ENCODE results near the gene MGST3.

DNA sequence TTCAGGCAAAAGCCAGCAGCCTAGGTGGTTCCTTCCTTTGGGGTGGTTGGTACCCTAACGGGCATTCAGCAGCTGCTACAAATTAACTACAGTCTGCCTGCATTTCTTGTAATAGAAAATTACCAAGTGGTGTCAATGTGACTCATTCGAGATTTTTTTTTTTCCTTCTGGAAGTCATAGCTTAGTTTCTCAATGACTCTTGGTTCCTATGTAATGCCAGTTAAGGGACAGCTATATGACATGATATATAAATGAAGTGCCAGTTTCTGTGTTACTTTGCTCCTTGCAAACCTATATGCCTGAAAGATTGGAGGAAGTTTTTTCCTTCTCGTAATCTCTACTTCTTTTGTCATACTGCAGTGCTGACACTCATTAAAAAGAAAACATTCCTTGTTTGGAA, 2.6 kb downstream of the MGST3 start:
- TF ChIP-seq SIN3A (IDR thresholded peaks at IDR 0.05; ENCODE audit: borderline replicate concordance, insufficient read depth, low read length) (no peak), TAF1 (IDR thresholded peaks at IDR 0.05; ENCODE audit: borderline replicate concordance, insufficient read depth, low read length) (no peak), POLR2AphosphoS5 (IDR thresholded peaks at IDR 0.05; ENCODE audit: low read depth, low read length) (no peak)
- TF ChIP-seq, protein P1, sequence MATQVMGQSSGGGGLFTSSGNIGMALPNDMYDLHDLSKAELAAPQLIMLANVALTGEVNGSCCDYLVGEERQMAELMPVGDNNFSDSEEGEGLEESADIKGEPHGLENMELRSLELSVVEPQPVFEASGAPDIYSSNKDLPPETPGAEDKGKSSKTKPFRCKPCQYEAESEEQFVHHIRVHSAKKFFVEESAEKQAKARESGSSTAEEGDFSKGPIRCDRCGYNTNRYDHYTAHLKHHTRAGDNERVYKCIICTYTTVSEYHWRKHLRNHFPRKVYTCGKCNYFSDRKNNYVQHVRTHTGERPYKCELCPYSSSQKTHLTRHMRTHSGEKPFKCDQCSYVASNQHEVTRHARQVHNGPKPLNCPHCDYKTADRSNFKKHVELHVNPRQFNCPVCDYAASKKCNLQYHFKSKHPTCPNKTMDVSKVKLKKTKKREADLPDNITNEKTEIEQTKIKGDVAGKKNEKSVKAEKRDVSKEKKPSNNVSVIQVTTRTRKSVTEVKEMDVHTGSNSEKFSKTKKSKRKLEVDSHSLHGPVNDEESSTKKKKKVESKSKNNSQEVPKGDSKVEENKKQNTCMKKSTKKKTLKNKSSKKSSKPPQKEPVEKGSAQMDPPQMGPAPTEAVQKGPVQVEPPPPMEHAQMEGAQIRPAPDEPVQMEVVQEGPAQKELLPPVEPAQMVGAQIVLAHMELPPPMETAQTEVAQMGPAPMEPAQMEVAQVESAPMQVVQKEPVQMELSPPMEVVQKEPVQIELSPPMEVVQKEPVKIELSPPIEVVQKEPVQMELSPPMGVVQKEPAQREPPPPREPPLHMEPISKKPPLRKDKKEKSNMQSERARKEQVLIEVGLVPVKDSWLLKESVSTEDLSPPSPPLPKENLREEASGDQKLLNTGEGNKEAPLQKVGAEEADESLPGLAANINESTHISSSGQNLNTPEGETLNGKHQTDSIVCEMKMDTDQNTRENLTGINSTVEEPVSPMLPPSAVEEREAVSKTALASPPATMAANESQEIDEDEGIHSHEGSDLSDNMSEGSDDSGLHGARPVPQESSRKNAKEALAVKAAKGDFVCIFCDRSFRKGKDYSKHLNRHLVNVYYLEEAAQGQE (IDR thresholded peaks at IDR 0.05; ENCODE audit: insufficient read depth in 1 of 2, low read depth in 2 of 2, low read length in 2 of 2) = no peak

Data from PFSK-1 (cell line).